ENCODE data around the gene DNAJB12.
"Not testable (repeated sequence)": the region's sequence is repeated elsewhere in the genome, so short reads cannot be mapped to it uniquely, and the experiment has no call there.

DNAJB12 gene

DNA sequence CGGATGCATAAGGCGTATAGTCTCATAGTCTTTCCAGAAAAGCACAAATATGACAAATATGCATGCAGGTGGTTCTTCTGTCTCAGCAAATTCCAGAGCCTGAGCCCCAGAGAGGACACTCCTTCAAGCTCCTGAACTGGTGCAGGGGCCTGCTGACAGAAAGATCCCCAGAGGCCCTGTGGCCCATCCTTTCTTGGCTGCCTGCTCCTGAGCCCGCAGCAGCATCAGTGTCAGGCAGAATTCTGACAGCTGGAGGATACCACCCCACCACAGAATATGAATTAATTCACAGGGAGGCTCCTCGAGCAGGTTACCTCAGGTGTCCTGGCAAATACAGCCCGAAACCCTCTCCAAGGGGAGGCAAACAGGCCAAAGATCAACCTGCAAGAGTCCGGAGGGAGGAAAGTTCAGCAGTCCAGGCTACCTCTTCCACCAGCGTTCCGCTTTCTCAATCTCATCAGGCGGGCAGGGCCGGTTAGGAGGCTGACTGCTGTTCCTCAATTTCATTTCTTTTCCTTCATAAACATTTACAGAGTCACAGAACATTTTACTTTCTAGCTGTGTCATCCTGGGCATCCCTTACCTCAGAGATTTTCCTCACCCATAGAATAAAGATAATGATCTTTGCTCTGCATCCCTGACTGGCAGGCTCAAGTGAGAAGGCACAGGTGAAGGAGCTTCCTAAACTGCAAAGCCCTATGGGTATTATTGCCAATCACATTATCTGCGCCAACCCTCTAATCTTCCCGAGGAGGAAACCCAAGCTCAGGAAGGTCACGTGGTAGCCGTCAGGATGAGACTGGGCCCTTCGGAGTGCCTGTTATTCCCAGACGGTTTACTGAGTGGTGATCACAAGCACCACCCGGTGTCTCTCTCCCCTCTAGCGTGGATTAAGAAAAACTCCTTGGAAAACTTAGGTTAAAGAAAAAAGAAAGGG, 1.4 kb downstream of the DNAJB12 start:
- no peak for DNase-seq

- DNase-seq = no peak
Observed at GRCh38 chr10:72351479-72351878, 3.2 kb downstream of the DNAJB12 start.

DNA sequence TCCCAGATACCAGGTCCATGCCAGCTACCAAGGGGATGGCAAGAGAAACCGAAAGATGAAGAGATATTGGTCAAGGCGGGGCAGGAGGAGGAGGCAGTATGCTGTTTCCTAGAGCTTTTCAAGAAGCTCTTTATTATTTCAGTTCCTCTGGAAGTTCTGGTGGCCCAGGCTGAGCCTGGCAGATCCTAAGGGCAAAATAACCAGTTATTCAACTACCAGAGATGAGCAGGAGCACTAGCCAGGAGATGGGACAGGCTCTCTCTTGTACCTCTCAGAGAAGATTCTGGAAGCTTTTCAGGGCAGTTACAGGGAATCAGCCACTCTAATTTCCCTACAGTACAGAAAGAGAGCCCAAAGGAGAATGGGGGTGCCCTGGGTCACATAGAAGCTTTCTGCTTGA, 5.3 kb downstream of the DNAJB12 start:
- DNase-seq = no peak

GRCh38 chr10:72348282-72348681, 6.4 kb downstream of the DNAJB12 start:
- no peak for DNase-seq

DNA sequence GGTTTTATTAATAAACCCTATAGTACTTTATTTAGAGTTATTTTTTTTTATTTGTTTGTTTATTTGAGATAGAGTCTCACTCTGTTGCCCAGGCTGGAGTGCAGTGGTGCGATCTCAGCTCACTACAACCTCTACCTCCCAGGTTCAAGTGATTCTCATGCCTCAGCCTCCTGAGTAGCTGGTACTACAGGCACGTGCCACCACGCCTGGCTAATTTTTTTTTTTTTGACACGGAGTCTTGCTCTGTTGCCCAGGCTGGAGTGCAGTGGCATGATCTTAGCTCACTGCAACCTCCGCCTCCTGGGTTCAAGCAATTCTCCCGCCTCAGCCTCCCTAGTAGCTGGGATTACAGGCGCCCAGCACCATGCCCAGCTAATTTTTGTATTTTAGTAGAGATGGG, 8.6 kb downstream of the DNAJB12 start:
- DNase-seq = not testable (repeated sequence)

DNA sequence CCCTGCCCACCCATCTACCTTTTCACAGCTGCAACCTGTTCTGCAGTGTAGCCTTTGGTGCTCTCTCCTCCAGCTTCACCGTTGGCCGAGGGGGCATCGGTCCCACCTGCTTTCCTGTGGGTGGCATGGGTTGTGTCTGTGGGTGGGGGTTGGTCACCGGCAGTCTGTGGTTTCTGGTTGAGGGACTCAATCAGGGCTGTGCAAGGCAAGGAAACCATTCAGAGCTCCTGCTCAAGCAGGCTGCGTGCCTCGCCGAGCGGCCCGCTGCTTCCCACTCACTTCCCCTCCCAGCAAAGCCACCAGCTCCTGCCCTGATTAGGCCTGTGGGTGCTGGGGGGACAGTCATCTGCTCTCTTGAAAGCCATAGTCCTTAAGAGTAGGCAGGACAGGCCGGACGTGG, 9.8 kb downstream of the DNAJB12 start:
- DNase-seq = no peak

DNA sequence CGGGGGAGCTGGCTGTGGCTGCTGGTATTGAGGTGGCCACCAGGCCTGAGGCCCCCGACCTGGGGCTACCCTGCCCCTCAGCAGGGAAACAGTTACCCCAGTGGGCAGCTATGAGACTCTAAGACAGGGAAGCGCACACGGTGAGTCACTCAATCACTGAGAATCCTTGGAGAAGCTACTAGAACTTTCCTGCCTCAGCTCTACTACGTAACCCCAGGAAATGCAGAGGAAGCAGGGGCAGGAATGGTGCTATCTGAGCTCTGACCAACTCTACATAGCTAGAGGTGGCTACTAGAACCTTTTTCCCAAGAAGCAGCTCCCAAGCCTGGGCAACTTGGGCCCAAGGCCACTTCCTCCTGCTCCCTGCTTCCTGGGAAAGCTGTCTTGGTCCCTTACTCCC, 11.8 kb downstream of the DNAJB12 start:
- DNase-seq = no peak

DNA sequence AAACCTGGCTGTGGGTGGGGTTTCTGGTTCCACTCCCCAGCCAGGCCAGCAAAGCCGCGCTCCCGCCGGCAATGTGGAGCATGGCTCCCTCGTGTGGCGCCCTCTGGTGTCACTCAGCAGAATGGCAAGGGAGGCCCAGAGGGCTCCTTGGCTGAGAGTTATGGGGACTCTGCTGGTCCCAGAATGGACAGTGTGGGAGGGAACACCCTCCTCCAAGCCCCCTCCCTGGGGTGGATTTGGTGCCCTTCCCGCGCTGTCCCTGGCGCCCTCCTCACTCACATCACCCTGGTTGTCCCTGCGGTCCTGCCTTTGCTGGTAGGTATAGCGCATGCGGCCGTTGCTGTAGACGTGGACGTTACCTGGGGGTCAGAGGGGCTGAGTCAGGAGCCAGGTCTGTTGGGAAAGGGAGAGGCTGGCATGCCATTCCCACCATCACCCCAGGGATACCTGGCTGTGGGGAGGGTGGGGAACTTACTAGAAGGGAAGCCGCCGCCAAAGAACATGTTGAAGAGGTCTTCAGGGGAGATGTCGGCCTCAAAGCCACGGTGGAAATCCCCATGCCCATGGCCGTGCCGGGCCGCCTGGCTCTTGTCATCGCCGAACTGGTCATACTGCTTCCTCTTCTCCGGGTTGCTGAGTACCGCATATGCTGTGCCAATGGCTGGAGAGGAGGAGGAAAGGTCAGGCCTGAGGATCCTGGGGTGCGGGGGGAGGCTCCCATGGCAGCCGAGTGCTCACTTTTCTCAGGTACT, 14.0 kb downstream of the DNAJB12 start:
- no peak for DNase-seq

DNA sequence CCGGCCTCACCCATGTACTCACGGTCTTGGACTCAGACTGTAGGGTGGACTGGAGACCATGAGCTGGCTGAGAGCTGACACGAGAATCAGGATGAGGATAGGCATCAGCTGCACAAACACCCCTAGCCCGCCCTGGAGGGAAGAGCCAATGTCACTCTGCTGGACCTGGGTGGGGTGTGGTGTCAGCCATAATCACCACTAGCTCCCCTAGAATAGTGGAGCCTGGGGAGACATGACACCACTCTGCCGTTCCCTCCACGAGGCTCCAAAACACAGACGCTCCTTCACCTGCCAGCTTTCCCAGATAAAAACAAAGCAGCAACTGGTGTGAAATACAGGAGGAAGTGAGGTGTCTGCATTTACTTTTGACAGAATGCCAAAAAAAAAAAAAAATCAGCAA, 16.5 kb downstream of the DNAJB12 start:
- DNase-seq = no peak

DNA sequence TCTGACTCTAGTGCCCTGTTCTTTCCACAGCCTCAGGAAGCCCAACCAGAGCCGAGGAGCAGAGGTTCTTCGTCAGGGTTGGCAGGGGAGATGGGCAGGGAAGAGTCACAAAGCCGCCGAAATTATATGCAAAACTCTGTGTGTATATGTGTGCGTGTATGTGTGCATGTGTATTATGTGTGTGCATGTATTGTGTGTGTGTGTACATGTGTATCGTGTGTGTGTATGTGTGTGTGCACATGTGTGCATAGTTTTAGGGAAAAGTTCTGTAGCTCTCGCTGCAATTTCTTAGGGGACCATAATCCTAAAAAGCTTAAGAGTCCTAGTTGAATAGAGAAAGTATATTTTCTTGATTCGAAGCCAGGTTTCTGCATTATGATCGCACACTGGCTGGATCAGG, 17.0 kb downstream of the DNAJB12 start:
- DNase-seq = no peak

- DNase-seq = no peak
Observed at GRCh38 chr10:72337039-72337629, 17.6 kb downstream of the DNAJB12 start.

- no peak for DNase-seq
Observed at GRCh38 chr10:72336259-72337038, 18.3 kb downstream of the DNAJB12 start.

GRCh38 chr10:72335394-72336258, 19.1 kb downstream of the DNAJB12 start:
- no peak for DNase-seq

- DNase-seq = no peak
Observed at GRCh38 chr10:72334825-72335393, 19.8 kb downstream of the DNAJB12 start.

- DNase-seq = peak in 1 of 2 experiments; percentile 42
Observed at GRCh38 chr10:72334196-72334824, 20.4 kb downstream of the DNAJB12 start.

- no peak for DNase-seq
Observed at GRCh38 chr10:72333112-72334015, 21.4 kb downstream of the DNAJB12 start.

DNA sequence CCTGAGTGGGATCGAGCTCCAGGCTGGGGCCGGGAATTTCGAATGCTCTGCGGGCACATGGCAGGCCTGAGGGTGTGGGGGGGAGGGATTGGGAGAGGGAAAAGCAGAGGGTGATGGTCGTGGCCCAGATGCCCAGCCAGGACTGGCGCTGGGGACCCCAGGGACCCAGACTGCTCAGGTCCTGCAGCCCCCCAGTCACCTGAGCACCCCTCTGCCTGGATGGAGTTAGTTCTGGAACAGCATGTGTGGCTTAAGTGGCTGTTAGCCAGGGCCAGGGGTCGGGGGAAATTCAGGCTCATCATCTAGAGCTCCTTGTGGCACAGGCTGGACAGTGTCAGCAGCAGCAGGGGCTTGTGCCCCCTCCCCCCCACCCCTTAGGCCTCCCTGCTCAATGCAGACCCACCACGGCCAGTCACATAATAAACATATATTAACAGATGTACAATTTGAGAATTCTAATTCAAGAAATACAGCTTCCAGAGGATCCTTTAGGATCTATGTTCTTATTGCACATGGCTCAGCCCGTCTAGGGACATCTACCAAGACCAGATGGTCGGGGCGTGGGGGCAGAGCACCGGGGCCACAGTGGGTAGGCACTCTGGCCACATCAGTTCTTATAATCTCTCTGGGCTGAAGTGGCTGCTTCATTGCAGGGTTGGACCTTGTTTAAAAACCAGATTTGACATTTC, 22.2 kb downstream of the DNAJB12 start:
- no peak for DNase-seq

- no peak for DNase-seq
Observed at GRCh38 chr10:72331575-72332422, 22.9 kb downstream of the DNAJB12 start.

All from NCI-H1930 (cell line).